GM12891 (cell line): ENCODE measurements around the gene VCL.
"Not testable (repeated sequence)": the region's sequence is repeated elsewhere in the genome, so short reads cannot be mapped to it uniquely, and the experiment has no call there.

Experiments used
- DNase-seq: peaks from one replicate; pipeline ENCODE4 v3.0.0; 2011; ENCODE audit warnings: low spot score; ENCODE audit not compliant: insufficient read length
- FAIRE-seq: peaks from 2 replicates; lab custom pipeline; 2011; peaks lifted over from hg19 to GRCh38; lab: Jason Lieb, UNC
- PAX5 ChIP-seq: IDR thresholded peaks from 2 replicates; pipeline ENCODE4 v1.6.1; 2011; ENCODE audit warnings: low read length, moderate library complexity, mild to moderate bottlenecking; ENCODE audit not compliant: insufficient read depth, severe bottlenecking
- POLR2A ChIP-seq: IDR thresholded peaks from 2 replicates; pipeline ENCODE4 v1.6.1; 2011; ENCODE audit warnings: low read depth, low read length, control low read depth
- POLR2AphosphoS5 ChIP-seq: IDR thresholded peaks from 2 replicates; pipeline ENCODE4 v1.6.1; 2011; ENCODE audit warnings: low read depth, low read length, control low read depth
- POU2F2 ChIP-seq: IDR thresholded peaks from 2 replicates; pipeline ENCODE4 v1.6.1; 2011; ENCODE audit warnings: low read depth, mild to moderate bottlenecking, control low read depth, low read length, moderate library complexity
- SPI1 ChIP-seq: IDR thresholded peaks from 2 replicates; pipeline ENCODE4 v1.6.1; 2011; ENCODE audit warnings: low read depth, low read length, control low read depth
- TAF1 ChIP-seq: IDR thresholded peaks from 2 replicates; pipeline ENCODE4 v1.6.1; 2011; ENCODE audit warnings: low read depth, low read length, control low read depth

VCL gene

DNA sequence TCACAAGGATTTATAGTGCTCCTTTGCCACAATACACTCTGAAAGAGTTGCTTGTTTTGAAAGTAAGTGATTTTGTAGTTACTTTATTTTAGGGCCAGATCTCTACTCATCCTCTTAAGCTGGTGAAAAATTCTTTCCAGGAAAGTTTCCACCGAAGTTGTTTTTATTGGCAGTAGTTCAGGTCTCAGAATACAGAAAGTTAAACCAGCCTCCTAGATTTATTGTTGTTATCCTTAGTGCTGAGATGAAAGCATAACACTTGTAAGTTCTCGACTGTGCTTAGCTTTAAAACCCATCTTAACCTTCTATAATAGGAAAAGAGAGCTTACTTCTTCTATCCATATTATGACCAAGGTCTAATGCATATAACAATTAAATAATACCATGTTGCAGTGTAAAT lies 147.2 kb downstream of the VCL start:
- FAIRE-seq (no peak), DNase-seq (no peak)
- no peak for TF ChIP-seq TAF1
- no peak for TF ChIP-seq SPI1
- no peak for TF ChIP-seq POLR2AphosphoS5
- no peak for TF ChIP-seq PAX5
- no peak for TF ChIP-seq POLR2A
- no peak for TF ChIP-seq POU2F2

DNA sequence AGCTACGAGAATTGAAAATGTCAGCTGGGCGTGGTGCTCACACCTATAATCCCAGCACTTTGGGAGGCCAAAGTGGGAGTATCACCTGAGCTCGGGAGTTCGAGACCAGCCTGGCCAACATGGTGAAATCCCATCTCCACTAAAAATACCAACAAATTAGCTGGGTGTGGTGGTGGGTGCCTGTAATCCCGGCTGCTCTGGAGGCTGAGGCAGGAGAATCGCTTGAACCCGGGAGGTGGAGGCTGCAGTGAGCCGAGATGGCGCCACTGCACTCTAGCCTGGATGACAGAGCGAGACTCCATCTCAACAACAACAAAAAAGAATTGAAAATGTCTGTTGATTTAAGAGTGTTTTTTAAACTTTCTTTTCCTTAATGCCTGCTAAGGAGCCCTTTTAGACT lies 149.1 kb downstream of the VCL start:
- FAIRE-seq, DNase-seq: not testable (repeated sequence)

DNA sequence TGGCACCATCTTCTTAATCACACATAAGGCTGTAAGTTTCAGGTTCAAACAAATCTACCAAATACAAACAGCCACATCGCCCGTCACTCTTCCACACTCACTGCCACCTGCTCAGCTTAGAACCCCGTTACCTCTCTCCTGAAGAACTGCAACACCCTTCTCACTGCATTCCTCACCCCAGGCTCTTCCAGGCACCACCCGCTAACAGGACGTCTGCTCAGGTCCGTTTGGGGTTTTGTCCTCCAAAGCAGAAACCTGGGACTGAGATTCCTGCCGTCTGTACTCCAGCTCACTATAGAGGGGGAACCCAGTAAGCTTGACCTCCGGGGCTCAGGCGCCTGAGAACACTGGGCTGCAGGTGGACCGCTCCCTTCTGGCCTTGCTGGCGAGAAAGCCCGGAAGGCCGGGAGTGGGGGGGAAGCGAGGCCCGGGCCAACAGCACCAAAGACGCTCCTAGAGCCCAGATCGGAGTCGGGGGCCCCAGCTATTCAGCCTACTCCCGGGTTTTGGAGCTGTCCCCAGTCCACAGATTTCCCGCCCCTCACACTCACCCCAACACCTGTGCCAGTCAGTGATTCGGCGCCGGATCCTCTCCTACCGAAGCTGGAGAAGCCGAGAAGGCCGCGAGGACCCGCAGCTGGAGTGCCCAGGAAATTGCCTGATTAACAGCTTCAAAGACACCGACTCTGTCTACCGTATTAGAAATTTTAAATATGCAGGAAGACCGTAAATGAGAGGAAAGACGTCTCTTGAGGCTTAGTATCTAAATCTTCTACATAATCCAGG lies 152.5 kb downstream of the VCL start, which contains the start of gene AP3M1:
Gene AP3M1 (minus strand): TSS at position 625 of the 786 bp plus-strand sequence. CDS start 12,449 bp downstream, outside the sequence.
- peak; percentile 23 for FAIRE-seq
- TF ChIP-seq POLR2A (peak; percentile 50; the same call in 1 of the 2 replicates), SPI1 (no peak)
- peak; percentile 67 for DNase-seq

DNA sequence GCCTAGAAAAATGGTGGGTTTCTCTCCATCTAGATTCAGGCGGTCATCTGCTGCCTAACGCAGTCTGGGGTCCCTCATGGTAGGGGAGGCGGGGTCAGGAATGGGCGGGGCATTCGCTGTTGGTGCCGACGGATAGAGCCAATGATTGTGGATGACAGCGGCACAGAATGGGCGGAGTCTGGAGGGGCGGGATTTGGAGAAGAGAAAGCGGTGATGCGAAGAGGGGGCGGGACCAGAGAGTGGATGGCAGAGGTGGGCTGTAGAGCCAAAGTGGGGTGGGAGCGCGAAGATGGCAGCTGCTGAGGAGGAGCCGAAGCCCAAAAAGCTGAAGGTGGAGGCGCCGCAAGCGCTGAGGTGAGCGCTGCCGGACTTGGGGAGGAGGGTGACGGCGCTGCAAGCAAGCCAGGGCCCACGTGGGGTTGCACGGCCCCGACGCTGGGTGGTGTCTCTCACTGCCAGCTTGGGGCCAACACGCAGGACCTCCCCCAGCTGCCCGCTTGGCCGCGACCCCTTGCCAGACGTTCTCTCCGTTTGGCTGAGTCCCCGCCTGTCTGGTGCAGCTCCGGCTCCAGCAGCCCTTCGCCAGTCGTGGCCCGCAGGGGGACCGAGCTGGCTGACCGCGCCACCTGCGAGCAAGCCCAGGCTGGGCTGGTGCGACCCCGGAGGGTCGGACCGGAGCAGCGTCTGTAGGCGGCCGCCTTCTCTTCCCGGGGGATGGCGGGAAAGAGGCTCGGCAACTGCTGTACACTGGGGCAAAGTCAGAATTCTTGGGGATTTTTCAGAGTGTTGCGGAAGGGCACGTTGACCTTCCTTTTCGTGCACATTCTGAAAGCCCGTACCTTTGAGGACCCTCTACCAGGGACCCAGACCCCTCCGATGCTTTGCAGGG lies 153.3 kb downstream of the VCL start, which contains the start of gene ADK:
Gene ADK (plus strand): TSS at position 232 of the 889 bp plus-strand sequence. CDS start 58 bp downstream, at position 290.
- FAIRE-seq (peak; percentile 98), DNase-seq (peak; percentile 87)
- no peak for TF ChIP-seq SPI1
- TF ChIP-seq POU2F2: 0 out of 2 replicates have a peak, but pooled peaks have one; percentile 26
- TF ChIP-seq TAF1: peak; percentile 44
- peak; percentile 75 for TF ChIP-seq POLR2A

DNA sequence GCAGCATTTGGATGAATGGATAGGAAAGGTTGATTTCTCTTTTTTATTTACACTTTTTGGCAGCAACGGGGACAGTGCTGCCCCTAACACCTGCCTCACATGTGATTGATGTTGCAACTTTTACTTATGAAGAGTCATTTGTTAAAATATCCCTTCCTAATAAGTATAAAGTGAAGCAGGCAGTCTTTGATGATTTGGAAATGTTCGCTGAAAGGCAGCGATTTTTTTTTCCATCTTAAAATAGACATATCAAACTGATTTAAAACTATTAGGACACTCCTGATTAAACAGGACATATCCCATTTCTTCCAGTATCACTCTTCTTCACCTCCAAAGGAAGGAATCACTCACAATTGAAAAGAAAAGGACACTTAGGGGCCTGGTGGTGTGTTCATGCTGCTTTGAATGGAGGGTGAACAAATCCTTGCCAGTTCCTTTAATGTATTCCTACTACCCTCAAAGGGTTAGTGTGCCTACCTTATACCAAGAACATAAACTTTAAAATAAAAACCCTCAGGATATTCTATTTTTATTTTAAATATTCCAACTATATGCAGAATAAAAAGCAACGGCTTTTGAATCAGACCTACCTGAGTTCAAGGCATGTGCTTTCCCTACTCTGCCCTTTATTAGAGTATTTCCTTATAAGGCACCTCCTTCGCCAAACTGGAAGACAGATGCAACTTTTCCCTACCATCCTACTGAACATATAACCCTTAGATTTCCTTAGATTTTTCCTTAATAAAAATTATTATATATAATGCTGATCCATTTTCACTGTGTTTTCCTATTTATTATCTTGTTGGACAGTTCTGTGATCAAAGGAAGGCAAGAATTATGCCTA lies 154.2 kb downstream of the VCL start:
- DNase-seq: no peak
- TF ChIP-seq POLR2A (no peak), POLR2AphosphoS5 (no peak), PAX5 (no peak), SPI1 (no peak), POU2F2 (no peak), TAF1 (no peak)
- no peak for FAIRE-seq

DNA sequence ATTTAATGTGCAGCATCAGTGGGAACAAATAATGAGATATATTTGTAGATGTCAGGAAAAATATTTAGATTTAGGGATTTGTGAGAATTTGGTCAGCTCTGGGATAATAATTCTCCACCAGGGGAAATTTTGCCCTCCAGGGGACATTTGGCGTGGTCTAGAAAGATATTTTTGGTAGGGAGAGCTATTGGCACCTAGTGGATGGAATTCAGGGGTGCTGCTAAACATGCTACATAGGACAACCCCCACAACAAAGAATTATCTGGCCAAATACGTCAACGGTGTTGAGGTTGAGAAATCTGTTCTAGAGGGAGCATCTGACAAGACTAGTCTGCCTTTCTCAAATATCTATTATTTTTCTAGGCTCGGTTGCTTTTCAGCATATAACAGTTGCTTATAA lies 155.2 kb downstream of the VCL start:
- FAIRE-seq (no peak), DNase-seq (no peak)
- no peak for TF ChIP-seq PAX5
- TF ChIP-seq POU2F2: no peak
- TF ChIP-seq TAF1: no peak
- no peak for TF ChIP-seq POLR2A
- no peak for TF ChIP-seq POLR2AphosphoS5
- no peak for TF ChIP-seq SPI1

DNA sequence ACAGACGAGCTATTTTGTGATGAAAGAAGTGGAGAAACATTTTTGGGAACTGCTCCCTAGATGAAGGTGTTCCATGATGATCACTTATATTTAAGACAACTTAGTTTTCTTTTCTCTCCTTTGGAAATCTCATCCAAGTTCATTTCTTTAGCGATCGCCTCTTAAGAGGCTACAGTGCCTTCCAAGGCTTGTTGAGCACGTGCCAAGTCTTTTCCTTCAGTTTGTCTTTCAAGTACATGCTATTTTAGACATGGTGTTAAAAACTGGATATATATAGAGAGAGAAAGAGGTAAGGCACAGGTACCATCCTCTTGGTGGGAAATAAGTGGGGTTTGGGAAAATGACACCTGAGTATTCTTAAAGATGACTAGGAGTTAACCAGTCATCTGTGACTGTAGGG lies 155.8 kb downstream of the VCL start:
- DNase-seq (no peak), FAIRE-seq (no peak)
- no peak for TF ChIP-seq TAF1
- TF ChIP-seq PAX5: no peak
- no peak for TF ChIP-seq POLR2AphosphoS5
- TF ChIP-seq POU2F2: no peak
- no peak for TF ChIP-seq SPI1
- no peak for TF ChIP-seq POLR2A

DNA sequence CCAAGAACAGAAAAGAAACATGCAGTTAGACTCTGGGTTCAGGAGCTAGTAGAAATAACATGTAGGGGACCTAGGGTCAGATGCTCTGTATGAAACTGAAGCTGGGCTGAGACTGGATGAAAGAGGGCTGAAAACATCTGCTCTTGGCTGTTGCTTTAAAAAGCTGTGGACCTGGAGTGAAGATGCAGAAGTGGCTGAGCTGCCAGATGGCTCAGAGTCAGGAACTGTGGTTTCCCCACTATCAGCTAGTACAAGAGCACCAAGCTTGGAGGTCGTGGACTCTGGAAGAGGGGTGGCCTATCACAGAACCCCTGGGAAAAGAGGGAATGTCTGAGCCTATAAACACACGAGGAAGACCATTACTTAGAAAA lies 159.0 kb downstream of the VCL start:
- no peak for DNase-seq
- no peak for FAIRE-seq

DNA sequence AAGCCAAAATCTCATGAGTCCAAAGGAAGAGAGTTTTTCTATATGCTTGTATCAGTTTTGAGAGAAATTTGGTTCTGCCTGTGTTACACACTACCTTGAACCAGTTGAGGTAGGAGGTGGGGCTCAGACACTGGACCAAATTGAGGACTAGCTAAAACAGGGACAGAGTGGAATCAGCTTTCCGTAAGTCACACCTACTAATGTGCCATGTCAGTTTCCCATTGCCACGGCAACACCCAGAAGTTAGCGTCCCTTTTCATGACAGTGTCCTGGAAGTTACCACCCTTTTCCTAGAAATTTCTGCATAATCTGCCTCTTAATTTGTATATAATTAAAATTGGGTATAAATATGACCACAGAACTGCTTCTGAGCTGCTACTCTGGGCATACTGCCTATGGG lies 162.1 kb downstream of the VCL start:
- TF ChIP-seq TAF1 (no peak), SPI1 (no peak), PAX5 (no peak), POU2F2 (no peak), POLR2AphosphoS5 (no peak), POLR2A (no peak)
- FAIRE-seq: no peak
- no peak for DNase-seq

More for the DNA sequence above, 159.0 kb downstream of the VCL start:
- TF ChIP-seq POLR2AphosphoS5: no peak
- no peak for TF ChIP-seq TAF1
- no peak for TF ChIP-seq SPI1
- no peak for TF ChIP-seq POLR2A
- no peak for TF ChIP-seq PAX5
- TF ChIP-seq POU2F2: no peak
